Erythroblast (primary cell): ENCODE results near the gene CGNL1.

ENCODE experiments used
- GATA1 ChIP-seq: IDR thresholded peaks from 2 replicates; pipeline ENCODE4 v1.6.1; 2011; ENCODE audit warnings: low read depth, mild to moderate bottlenecking, control low read depth, low read length, moderate library complexity
- POLR2A ChIP-seq: IDR thresholded peaks from 2 replicates; pipeline ENCODE4 v1.6.1; 2011; ENCODE audit warnings: mild to moderate bottlenecking, low read length

DNA sequence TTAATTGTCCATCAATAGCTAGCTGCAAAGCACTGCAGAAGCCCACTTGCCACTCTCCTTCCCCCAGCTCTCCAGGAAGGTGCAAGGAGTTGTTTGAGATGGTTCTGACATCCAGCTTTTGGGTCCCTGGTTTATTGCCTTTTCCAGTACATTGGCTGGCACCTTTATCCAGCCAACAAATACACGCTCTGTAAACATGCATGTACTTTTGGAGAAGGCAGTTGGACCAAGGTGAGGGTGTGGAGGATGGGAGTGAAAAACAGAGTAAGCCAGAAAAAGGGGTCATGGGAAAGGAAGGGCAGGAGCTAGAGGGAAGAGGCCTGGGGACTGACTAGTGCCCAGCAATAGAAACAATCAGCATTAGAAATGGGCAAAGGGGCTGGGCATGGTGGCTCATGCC is 102.7 kb downstream of the CGNL1 start:
- TF ChIP-seq POLR2A = no peak
- no peak for TF ChIP-seq GATA1
